K562 (cell line): Measurements from ENCODE around the gene GRAMD4. TPM values are rescaled to one million over a fixed set of nuclear protein-coding genes. Genes with fewer than 3 reads are reported as not detected.

ENCODE experiments used
- ATAC-seq: fragments of 200-7000 bp; cut with Tn5 transposase; 3 replicates; pipeline ENCODE4 v1.9.1; 2020; ENCODE audit warnings: moderate library complexity
- BruUV-seq: library from RNA; stranded (reverse); fragments of 400-500 nt; replicated peaks from 2 replicates; lab custom pipeline; 2021; lab: Mats Ljungman, UMichigan
- CTCF ChIA-PET: fragments of 300-600 bp; formaldehyde crosslinking; extraction: SDS; loops from one replicate; lab custom pipeline; 2021; ENCODE audit warnings: low intra/inter-chr PET ratio; lab: Yijun Ruan, JAX
- POLR2A ChIA-PET: fragments of 300-600, 350-650 bp; sonication (Branson Sonifier 250); formaldehyde crosslinking; extraction: SDS; loops from one replicate; lab custom pipeline; 2021; ENCODE audit warnings: antibody characterized with exemption, inconsistent platforms; lab: Yijun Ruan, JAX
- DNase-seq, 4 experiments: peaks; one replicate each; pipeline versions ENCODE4 v3.0.0 to v3.0.0-alpha.2; 2011 to 2018; ENCODE audit warnings: low spot score in 3 of 4, mixed read lengths in 3 of 4; ENCODE audit errors: extremely low read depth in 1 of 4
- FAIRE-seq: peaks from 2 replicates; lab custom pipeline; 2011; peaks lifted over from hg19 to GRCh38; lab: Jason Lieb, UNC
- H2AFZ ChIP-seq: 2 replicates; pipeline ENCODE4 v1.6.0; 2011; ENCODE audit warnings: low read depth, low read length, control low read depth, inconsistent platforms
- H3K27ac ChIP-seq: fragments of 200-600 bp; 3 replicates; pipeline ENCODE4 v1.8.0; 2011; ENCODE audit warnings: low read depth, mild to moderate bottlenecking, control low read depth, inconsistent platforms, low read length, moderate library complexity, mixed read lengths; ENCODE audit errors: extremely low read depth
- H3K27me3 ChIP-seq, 2 experiments: fragments of 300-600 bp in 1 of 2; 2 replicates in 1 of 2; 3 replicates in 1 of 2; pipeline versions ENCODE4 v1.6.0 to v1.8.0; 2011; ENCODE audit warnings: inconsistent platforms in 2 of 2, low read length in 2 of 2, mild to moderate bottlenecking in 1 of 2, mixed read lengths in 1 of 2, moderate library complexity in 1 of 2; ENCODE audit not compliant: control insufficient read depth in 2 of 2, insufficient read depth in 2 of 2
- H3K36me3 ChIP-seq: fragments of 300-600 bp; 3 replicates; pipeline ENCODE4 v1.8.0; 2011; ENCODE audit warnings: mild to moderate bottlenecking, low read length, inconsistent platforms; ENCODE audit not compliant: control insufficient read depth, insufficient read depth
- H3K4me1 ChIP-seq, 2 experiments: fragments of 200-600 bp in 1 of 2; replicated peaks in 1 of 2; 2 replicates in 1 of 2; 3 replicates in 1 of 2; pipeline versions ENCODE4 v1.5.1 to v1.8.0; 2011; ENCODE audit warnings: inconsistent platforms in 2 of 2, low read length in 2 of 2, mild to moderate bottlenecking in 1 of 2, mixed read lengths in 1 of 2, moderate library complexity in 1 of 2; ENCODE audit not compliant: control insufficient read depth in 2 of 2, insufficient read depth in 2 of 2
- H3K4me2 ChIP-seq: 2 replicates; pipeline ENCODE4 v1.6.1; 2011; ENCODE audit warnings: low read length, control low read depth, inconsistent platforms, mixed read lengths; ENCODE audit not compliant: insufficient read depth
- H3K4me3 ChIP-seq: fragments of 200-600 bp; sonication (generic), shearing (Covaris generic); 2 replicates; pipeline ENCODE4 v1.5.1; 2016; ENCODE audit warnings: control low read depth, inconsistent platforms
- H3K79me2 ChIP-seq: fragments of 200-600 bp; 3 replicates; pipeline ENCODE4 v1.8.0; 2011; ENCODE audit warnings: low read length, inconsistent platforms; ENCODE audit not compliant: control insufficient read depth, insufficient read depth
- H3K9ac ChIP-seq, 2 experiments: 2 replicates each; pipeline versions ENCODE4 v1.6.0 to v1.6.1; 2011; ENCODE audit warnings: low read depth in 2 of 2, low read length in 2 of 2, control low read depth in 1 of 2, inconsistent platforms in 1 of 2, mild to moderate bottlenecking in 1 of 2, mixed read lengths in 1 of 2; ENCODE audit not compliant: insufficient read depth in 1 of 2
- H3K9me1 ChIP-seq: one replicate; pipeline ENCODE4 v1.6.0; 2011; ENCODE audit warnings: inconsistent platforms, mild to moderate bottlenecking, low read length, moderate library complexity; ENCODE audit not compliant: control insufficient read depth, insufficient read depth
- H3K9me3 ChIP-seq: replicated peaks from 2 replicates; pipeline ENCODE4 v1.5.1; 2011; ENCODE audit warnings: low read depth, low read length, inconsistent platforms; ENCODE audit not compliant: control insufficient read depth, insufficient read depth
- H4K20me1 ChIP-seq: replicated peaks from 2 replicates; pipeline ENCODE4 v1.6.1; 2011; ENCODE audit warnings: low read length, inconsistent platforms, mixed read lengths; ENCODE audit not compliant: control insufficient read depth, insufficient read depth
- BRCA1 ChIP-seq, 2 experiments: fragments of 450-650 bp in 1 of 2; sonication (generic) in 1 of 2; formaldehyde crosslinking in 1 of 2; IDR thresholded peaks; 2 replicates each; pipeline versions ENCODE4 v1.5.0 to v1.6.1; 2017 to 2020; ENCODE audit warnings: mild to moderate bottlenecking in 1 of 2, missing genetic modification reagents in 1 of 2
- E2F6 ChIP-seq, 2 experiments: IDR thresholded peaks; 2 replicates each; pipeline ENCODE4 v1.6.1; 2011; ENCODE audit warnings: borderline replicate concordance in 1 of 2, control low read depth in 1 of 2, low read depth in 1 of 2, low read length in 1 of 2, mild to moderate bottlenecking in 1 of 2, mixed read lengths in 1 of 2, moderate library complexity in 1 of 2; ENCODE audit not compliant: insufficient read depth in 1 of 2, insufficient read length in 1 of 2, poor library complexity in 1 of 2, severe bottlenecking in 1 of 2; ENCODE audit errors: extremely low read depth in 1 of 2
- MITF ChIP-seq: IDR thresholded peaks from 2 replicates; pipeline ENCODE4 v1.6.1; 2014; ENCODE audit warnings: antibody characterized with exemption
- RBM15 ChIP-seq: fragments of 200-400 bp; formaldehyde crosslinking; IDR thresholded peaks from 2 replicates; pipeline ENCODE4 v1.6.1; 2018; ENCODE audit warnings: mild to moderate bottlenecking, low read length, moderate library complexity; ENCODE audit not compliant: insufficient read depth
- RBM22 ChIP-seq: fragments of 200-400 bp; formaldehyde crosslinking; IDR thresholded peaks from 2 replicates; pipeline ENCODE4 v1.6.1; 2018; ENCODE audit warnings: low read length, low read depth; ENCODE audit not compliant: poor library complexity, severe bottlenecking
- RUNX1 ChIP-seq: sonication (generic); IDR thresholded peaks from 2 replicates; pipeline ENCODE4 v1.6.1; 2016; ENCODE audit warnings: antibody characterized with exemption, low read depth
- ZNF609 ChIP-seq: sonication (generic); formaldehyde crosslinking; IDR thresholded peaks from 2 replicates; pipeline ENCODE4 v1.8.1; 2023; ENCODE audit warnings: missing genetic modification reagents, mild to moderate bottlenecking, borderline replicate concordance
- ZNF639 ChIP-seq, 2 experiments: fragments of 200-800 bp in 1 of 2; sonication (Bioruptor generic) in 1 of 2; sonication (generic) in 1 of 2; formaldehyde crosslinking in 1 of 2; IDR thresholded peaks in 1 of 2; conservative IDR thresholded peaks in 1 of 2; 2 replicates each; pipeline versions ENCODE4 v1.5.0 to v1.6.1; 2016 to 2020; ENCODE audit warnings: missing compliant biosample characterization in 1 of 2, missing genetic modification characterization in 1 of 2, missing genetic modification reagents in 1 of 2
- WGBS: fragments of 100-300 bp; shearing (Covaris generic); methylation state at CpG from one replicate; pipeline ENCODE4 v1.1.6; 2016; ENCODE audit warnings: low coverage, mixed read lengths; ENCODE audit not compliant: insufficient coverage; ENCODE audit errors: missing lambda C conversion rate; 5-methylcytosine and 5-hydroxymethylcytosine counted together
- in situ Hi-C: fragments of 300-500 bp; cut with MboI; formaldehyde crosslinking; loops from 4 replicates; pipeline ENCODE4 v1.15.0; 2018; ENCODE audit warnings: inconsistent platforms, mixed read lengths
- intact Hi-C: fragments of 100-400 bp; cut with micrococcal nuclease; formaldehyde crosslinking; loops from 2 replicates; pipeline ENCODE4 v1.14.2; 2022
- polyA plus RNA-seq, 8 experiments: library from polyadenylated mRNA; depleted of rRNA in 4 of 8; stranded (reverse) in 5 of 8; unstranded in 3 of 8; fragments of >200 nt; fragmentation: Nextera tagmentation in 2 of 8; fragmentation: Illumina TruSeq in 1 of 8; extraction: Ambion mirVana in 2 of 8; extraction: Trizol in 1 of 8; gene quantifications; 2 replicates each; pipeline versions ENCODE4 v1.2.1 to v1.2.3, GENCODE V29; 2011 to 2014; ENCODE audit warnings: inconsistent platforms in 1 of 8, missing spikeins in 1 of 8
- total RNA-seq, 7 experiments: library from RNA; depleted of rRNA in 6 of 7; stranded (reverse); fragments of >200 nt in 6 of 7; fragmentation: Illumina TruSeq in 2 of 7; extraction: Trizol in 2 of 7; gene quantifications; 2 replicates each; pipeline versions ENCODE4 v1.2.1 to v1.2.3, GENCODE V29; 2011 to 2021; ENCODE audit warnings: low replicate concordance in 1 of 7

Gene GRAMD4
- total and polyA plus RNA-seq, 9 of the 15 experiments (the other 6 are each of a cell fraction or from before 2014, with no cell fraction given) = 0.18 to 44.8 (median 18.6) TPM

GRCh38 chr22:46627806-46628482, 7.8 kb downstream of the GRAMD4 start:
- H3K36me3 ChIP-seq = peaks cover 14% of the 10 kb centered on the region; the same call in 1 of the 3 replicates
- peaks cover 18% of the 10 kb centered on the region; the same call in 2 of the 3 replicates for H3K79me2 ChIP-seq
- BruUV-seq = no TSS peak
- peaks cover 3 to 45% of the 10 kb centered on the region in 2 experiments; a peak in 4 of 5 replicates for H3K4me1 ChIP-seq
- DNase-seq (no peak), FAIRE-seq (no peak), ATAC-seq (no peak)
- no peaks in the 10 kb centered on the region for H3K27me3 ChIP-seq
- WGBS = 93% methylated on average over 18 of the region's 31 CpGs
- peaks cover 3% of the 10 kb centered on the region for H3K9me1 ChIP-seq
- H3K27ac ChIP-seq = no peak overlapping the region
- ChIA-PET POLR2A (no interaction called here), CTCF (no interaction called here)
- H3K9ac ChIP-seq = no peak overlapping the region; a peak in 1 of 4 replicates
- no peak overlapping the region for H2AFZ ChIP-seq
- no peak overlapping the region for H3K4me2 ChIP-seq
- no peaks in the 10 kb centered on the region for H3K9me3 ChIP-seq
- in situ Hi-C loops = no loop called here
- no peaks in the 10 kb centered on the region; the same call in 1 of the 2 replicates for H4K20me1 ChIP-seq
- intact Hi-C loops = no loop called here
- no peak overlapping the region for H3K4me3 ChIP-seq
- TF ChIP-seq RUNX1 = no peak
- no peak for TF ChIP-seq E2F6 (IDR thresholded peaks at IDR 0.05; ENCODE audit: borderline replicate concordance in 1 of 2, extremely low read depth in 1 of 2, insufficient read depth in 1 of 2, insufficient read length in 1 of 2, low read depth in 1 of 2, low read length in 1 of 2, poor library complexity in 1 of 2, severe bottlenecking in 1 of 2)
- no peak for TF ChIP-seq BRCA1 (IDR thresholded peaks at IDR 0.05)
- TF ChIP-seq BRCA1 (CRISPR knock-in tag; IDR thresholded peaks at IDR 0.05) = no peak
- no peak for TF ChIP-seq ZNF639 (CRISPR knock-in tag; conservative IDR thresholded peaks at IDR 0.05 in 1 of 2, IDR thresholded peaks at IDR 0.05 in 1 of 2)
- no peak for TF ChIP-seq MITF
- no peak for TF ChIP-seq ZNF609 (CRISPR knock-in tag)
- no peak for TF ChIP-seq RBM22
- no peak for TF ChIP-seq RBM15
